Measurements from ENCODE around the gene FRYL.

GRCh38 chr4:48629458-48629857 lies 150.6 kb downstream of the FRYL start:
- TF ChIP-seq CTCF (conservative IDR thresholded peaks at IDR 0.05), result no peak
- TF ChIP-seq EZH2 (IDR thresholded peaks at IDR 0.05; ENCODE audit: low read depth), result no peak

Data from PC-9 (cell line).